H1 (cell line): ENCODE measurements around the gene VDAC2.

ENCODE experiments used
- HDAC2 ChIP-seq, 2 experiments: fragments of 300-600 bp in 1 of 2; sonication (generic) in 1 of 2; IDR thresholded peaks; 2 replicates each; pipeline ENCODE4 v1.6.1; 2011 to 2012; ENCODE audit warnings: low read depth in 2 of 2, low read length in 2 of 2, mild to moderate bottlenecking in 2 of 2, moderate library complexity in 2 of 2, borderline replicate concordance in 1 of 2, inconsistent platforms in 1 of 2
- POLR2AphosphoS5 ChIP-seq: IDR thresholded peaks from 2 replicates; pipeline ENCODE4 v1.6.1; 2011; ENCODE audit warnings: low read depth, low read length
- SIN3A ChIP-seq, 2 experiments: IDR thresholded peaks in 1 of 2; conservative IDR thresholded peaks in 1 of 2; 2 replicates each; pipeline ENCODE4 v1.6.1; 2011 to 2012; ENCODE audit warnings: low read length in 2 of 2, improper control_type of control experiment in 1 of 2, low read depth in 1 of 2, mild to moderate bottlenecking in 1 of 2
- SRF ChIP-seq: IDR thresholded peaks from 2 replicates; pipeline ENCODE4 v1.6.1; 2011; ENCODE audit warnings: mild to moderate bottlenecking, low read depth, low read length, moderate library complexity
- SUZ12 ChIP-seq: fragments of 200-600 bp; sonication (generic); IDR thresholded peaks from 2 replicates; pipeline ENCODE4 v1.6.1; 2012; ENCODE audit warnings: mild to moderate bottlenecking, inconsistent platforms, low read length, moderate library complexity, mixed read lengths
- TAF1 ChIP-seq: IDR thresholded peaks from 2 replicates; pipeline ENCODE4 v1.6.1; 2011; ENCODE audit warnings: mild to moderate bottlenecking, low read depth, low read length
- YY1 ChIP-seq: IDR thresholded peaks from 2 replicates; pipeline ENCODE4 v1.6.1; 2011; ENCODE audit warnings: low read depth, mild to moderate bottlenecking, low read length
- ZNF274 ChIP-seq: IDR thresholded peaks from 2 replicates; pipeline ENCODE4 v1.7.0; 2012; ENCODE audit warnings: low read length, borderline replicate concordance; ENCODE audit errors: extremely low read depth
- TF ChIP-seq, protein P1 (sequence below), 3 experiments: IDR thresholded peaks; 1 replicate in 2 of 3; 2 replicates in 1 of 3; pipeline versions ENCODE4 v1.5.1 to v1.6.1; 2011; ENCODE audit warnings: low read length in 3 of 3, mild to moderate bottlenecking in 3 of 3, inconsistent platforms in 2 of 3, low read depth in 1 of 3, moderate library complexity in 1 of 3; ENCODE audit not compliant: insufficient read depth in 1 of 3; ENCODE audit errors: control extremely low read depth in 1 of 3

GRCh38 chr10:75240329-75241076 is 29.9 kb downstream of the VDAC2 start:
- no peak for TF ChIP-seq SRF
- TF ChIP-seq POLR2AphosphoS5: no peak
- TF ChIP-seq SIN3A (conservative IDR thresholded peaks at IDR 0.05 in 1 of 2, IDR thresholded peaks at IDR 0.05 in 1 of 2; ENCODE audit: low read depth in 1 of 2, low read length in 2 of 2): no peak
- no peak for TF ChIP-seq ZNF274
- no peak for TF ChIP-seq HDAC2 (IDR thresholded peaks at IDR 0.05; ENCODE audit: borderline replicate concordance in 1 of 2, low read depth in 2 of 2, low read length in 2 of 2)
- TF ChIP-seq, protein P1, sequence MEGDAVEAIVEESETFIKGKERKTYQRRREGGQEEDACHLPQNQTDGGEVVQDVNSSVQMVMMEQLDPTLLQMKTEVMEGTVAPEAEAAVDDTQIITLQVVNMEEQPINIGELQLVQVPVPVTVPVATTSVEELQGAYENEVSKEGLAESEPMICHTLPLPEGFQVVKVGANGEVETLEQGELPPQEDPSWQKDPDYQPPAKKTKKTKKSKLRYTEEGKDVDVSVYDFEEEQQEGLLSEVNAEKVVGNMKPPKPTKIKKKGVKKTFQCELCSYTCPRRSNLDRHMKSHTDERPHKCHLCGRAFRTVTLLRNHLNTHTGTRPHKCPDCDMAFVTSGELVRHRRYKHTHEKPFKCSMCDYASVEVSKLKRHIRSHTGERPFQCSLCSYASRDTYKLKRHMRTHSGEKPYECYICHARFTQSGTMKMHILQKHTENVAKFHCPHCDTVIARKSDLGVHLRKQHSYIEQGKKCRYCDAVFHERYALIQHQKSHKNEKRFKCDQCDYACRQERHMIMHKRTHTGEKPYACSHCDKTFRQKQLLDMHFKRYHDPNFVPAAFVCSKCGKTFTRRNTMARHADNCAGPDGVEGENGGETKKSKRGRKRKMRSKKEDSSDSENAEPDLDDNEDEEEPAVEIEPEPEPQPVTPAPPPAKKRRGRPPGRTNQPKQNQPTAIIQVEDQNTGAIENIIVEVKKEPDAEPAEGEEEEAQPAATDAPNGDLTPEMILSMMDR (IDR thresholded peaks at IDR 0.05; ENCODE audit: control extremely low read depth in 1 of 3, insufficient read depth in 1 of 3, low read depth in 1 of 3, low read length in 3 of 3): no peak
- no peak for TF ChIP-seq YY1
- TF ChIP-seq SUZ12: no peak
- TF ChIP-seq TAF1: no peak
